CD1c-positive myeloid dendritic cell (primary cell): ENCODE measurements around the gene CCDC85C.

Experiments
- DNase-seq: peaks from one replicate; pipeline ENCODE4 v3.0.0-alpha.2; 2016; ENCODE audit errors: extremely low spot score

Gene CCDC85C

DNA sequence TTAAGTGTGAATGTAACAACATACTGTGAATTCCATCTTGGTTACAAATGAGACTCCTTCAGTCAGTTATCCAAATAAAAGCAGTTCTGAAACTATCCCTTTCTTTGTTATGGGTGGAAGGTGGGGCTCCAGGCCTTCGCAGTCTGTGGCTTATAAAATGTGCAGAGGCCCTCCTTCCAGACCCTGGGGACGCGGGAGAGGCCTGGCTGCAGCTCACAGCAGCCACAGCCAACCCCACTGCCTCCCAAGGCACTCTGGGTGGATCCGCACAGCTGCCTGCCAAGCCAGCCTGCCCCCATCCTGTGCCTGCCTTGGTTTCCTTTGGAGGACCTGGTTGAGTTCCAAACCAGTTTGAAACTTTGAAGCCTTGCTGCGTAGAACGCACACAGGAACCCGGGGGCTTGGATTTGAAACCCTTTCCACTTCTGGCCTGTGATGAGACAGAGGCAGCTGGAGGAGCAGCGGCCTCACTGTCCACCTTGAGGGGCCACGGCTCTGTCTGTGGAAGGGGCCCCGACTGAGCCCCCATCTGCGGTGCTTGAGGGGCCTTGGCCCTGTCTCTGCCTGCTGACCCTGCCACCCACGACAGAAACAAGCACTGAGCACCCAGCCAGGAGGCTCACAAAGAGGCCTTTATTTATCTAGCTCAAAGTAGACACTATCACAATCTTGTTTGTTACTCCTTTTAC lies 92.4 kb downstream of the CCDC85C start:
- DNase-seq, result no peak

DNA sequence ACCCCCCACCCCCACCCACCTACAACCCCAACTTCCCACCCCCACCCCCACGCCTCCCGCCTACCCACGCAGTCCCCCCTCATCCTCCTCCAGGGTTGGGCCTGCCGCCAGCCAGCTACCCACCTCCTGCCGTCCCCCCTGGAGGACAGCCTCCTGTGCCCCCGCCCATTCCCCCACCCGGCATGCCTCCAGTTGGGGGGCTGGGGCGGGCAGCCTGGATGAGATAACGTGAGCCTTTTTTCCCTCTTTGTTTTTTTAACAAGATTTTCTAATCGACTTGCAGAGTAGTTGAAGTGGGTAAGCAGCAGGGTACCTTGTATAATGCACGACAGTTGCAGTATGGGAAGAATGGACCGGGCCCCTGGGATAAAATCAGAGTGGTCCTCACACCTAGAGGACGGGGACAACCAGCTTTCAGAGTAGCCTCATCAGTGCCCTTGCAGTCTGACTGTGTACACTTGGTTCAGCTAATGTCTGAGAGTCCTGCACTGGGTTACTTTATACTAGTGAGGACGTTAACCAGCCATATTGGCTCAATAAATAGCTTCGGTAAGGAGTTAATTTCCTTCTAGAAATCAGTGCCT lies 93.4 kb downstream of the CCDC85C start:
- DNase-seq, result no peak

DNA sequence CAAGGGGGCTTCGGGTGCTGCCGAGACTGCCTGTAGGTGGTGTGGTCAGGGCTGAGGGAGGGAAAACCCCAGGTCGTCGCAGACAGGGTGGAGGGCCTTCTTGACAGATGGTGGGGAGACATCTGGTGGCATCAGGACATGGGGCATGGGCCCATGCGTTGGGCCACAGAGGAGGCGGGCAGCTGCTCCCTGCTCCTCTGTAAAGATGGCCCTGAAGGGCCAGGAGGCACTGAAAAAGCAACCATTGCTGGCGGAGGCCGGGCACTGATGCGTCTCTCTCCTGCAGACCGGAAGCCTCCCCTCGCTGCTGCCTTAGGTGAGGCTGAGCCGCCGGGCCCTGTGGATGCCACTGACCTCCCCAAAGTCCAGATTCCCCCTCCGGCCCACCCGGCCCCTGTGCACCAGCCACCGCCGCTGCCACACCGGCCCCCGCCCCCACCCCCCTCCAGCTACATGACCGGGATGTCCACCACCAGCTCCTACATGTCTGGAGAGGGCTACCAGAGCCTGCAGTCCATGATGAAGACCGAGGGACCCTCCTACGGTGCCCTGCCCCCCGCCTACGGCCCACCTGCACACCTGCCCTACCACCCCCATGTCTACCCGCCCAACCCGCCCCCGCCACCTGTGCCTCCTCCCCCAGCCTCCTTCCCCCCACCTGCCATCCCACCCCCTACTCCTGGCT lies 94.0 kb downstream of the CCDC85C start:
- DNase-seq, result no peak

DNA sequence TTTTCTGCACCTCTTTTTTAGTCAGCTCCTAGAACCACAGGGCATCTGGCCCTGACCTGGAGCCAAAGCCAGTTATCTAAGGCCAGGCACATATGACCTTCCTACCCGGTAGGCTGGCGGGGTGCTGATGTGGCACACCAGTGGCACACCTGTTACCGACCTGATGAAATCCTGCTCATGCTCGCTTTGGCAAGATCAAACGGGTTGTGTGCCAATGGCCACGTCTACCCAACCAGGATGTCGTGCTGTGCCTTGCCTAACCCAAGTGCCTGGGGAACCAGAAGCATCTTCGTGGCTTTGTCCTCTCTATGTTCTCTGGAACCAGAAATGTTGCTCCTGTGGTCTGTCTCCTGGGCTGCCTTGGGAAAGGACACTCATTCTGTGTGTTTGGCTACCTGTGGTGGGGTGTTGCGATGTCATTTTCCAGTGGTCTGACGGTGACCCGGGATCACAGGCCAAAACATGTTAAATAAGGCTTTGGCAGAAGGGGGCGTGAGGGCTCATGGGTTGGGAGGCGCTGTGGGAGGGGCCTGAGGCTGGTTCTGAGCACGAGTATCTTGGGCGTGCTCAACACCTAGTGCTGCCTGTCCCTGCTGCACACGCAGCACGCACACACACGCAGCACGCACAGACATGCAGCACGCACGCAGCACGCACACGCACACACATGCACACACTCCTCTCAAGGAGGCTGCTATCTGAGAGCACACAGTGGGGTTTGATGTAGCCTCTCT lies 94.9 kb downstream of the CCDC85C start:
- DNase-seq, result no peak

DNA sequence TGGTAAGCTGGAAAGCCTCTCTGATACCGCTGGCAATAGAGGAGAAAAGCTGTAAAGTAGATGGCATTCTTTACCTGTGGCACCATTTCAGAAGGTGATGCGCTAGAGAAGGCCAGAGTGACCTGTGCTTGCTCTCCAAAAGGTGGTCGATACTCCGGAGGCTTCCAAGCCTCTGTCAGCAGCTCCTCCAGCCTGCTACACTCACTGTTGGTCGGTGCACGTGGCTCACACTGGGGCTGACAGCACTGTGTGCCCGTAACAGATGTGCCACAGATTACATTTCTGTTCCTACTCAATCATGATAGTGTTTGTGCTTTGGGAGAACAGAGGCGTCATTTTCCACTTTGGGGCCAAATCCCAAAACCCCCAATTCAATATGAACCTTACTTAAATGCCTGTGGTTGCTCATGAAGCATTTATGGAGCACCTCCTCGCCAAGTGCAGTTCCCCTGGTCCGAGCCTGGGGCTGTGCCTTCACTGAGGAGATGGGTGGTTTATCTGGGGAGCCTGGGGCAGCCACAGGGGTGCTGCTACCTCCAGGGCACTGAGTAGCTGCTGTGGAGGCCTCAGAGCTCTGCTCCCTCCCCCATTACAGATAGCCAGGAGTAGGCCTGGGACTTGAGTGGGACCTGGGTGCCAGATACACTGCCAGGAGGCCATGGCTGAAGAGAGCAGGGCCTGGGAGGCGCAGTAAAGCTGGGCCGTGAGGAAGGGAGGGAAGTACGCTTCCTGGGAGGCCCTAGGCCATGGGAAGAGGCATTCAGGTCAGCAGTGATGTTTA lies 96.0 kb downstream of the CCDC85C start:
- no peak for DNase-seq

DNA sequence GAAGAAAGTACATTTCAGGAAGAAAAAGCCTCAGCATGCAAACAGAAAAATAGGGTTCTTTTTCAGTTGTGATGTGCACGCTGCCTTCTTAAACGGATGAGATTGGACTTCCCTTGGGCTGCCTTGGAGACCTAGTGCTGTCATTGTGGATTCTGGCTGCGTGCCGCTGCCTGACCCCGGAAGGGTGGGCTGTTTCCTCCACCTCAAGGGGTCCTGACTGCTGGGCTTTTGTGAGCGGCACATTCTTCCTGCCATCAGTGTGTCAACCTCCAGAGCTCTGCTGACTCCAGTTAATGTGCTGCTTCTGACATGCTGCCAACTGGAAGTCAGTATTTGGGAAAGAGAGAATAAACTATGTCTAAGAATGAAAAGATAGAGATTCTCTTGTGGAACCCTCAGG lies 97.7 kb downstream of the CCDC85C start:
- no peak for DNase-seq

DNA sequence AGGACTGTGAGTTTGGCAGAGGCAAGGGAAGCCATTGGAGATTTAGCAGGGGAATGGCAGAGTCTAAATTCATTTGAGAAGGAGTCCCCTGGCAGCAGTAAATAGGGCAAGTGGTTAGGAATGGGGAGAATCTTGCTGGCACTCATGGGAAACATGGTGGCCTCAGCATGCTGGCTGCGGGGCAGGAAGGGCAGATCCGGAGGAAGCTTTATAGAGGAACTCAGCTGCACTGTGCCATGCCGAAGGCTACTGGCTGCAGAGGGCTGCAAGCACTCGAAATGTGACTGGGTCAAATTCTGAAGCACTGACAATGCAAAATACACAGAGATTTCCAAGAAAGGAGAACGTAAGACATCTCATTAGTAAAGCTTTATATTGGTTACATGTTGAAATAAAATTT lies 98.9 kb downstream of the CCDC85C start:
- DNase-seq, result no peak

DNA sequence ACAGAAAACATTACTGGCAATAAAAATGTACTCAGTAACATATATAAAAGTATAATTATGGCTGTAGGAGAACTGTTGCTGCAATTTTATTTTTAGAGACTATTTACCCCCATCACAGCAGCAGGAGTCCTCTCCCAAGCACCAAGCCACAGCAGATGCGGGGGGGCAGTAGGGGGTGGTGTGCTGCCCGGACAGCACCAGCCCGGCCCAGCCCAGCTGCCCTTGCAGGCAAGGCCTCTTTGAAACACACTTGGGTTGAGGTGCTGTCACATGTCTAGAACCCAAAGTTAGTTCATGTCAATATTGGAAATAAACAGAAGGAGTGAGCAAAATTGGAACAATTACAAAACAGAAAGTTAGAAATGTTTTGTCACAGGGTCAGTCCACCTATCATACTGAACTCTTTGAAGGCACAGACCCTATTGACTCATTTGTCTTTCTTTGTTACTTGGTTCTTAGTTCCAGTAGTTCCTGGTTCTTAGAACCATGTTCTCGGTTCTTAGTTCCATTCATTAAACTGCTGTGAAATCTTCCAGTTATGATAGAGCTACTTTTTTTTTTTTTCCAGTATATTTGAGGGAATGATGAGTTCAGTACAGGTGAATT lies 100.1 kb downstream of the CCDC85C start:
- DNase-seq, result no peak

DNA sequence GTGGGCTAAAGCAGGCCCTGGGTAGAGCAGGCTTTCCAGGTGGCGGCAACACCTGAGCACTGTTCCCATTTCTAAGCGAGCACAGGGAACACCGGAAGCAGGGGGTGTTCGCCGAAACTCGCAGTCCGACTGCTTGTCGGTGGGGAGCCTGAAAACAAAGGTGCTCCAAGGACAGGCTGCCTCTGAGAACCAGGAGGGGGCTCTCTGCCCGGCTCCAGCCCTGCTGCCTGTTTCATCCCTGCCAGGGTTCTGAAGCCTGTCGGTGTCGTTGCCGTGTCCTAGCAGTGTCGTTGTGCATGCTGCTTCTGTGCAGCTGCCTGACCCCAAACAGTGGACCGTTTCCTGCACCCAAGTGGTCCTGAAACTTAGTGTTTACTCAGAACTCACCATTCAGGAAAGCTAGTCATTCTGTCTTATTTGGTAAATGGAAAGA lies 101.0 kb downstream of the CCDC85C start:
- DNase-seq, result no peak

DNA sequence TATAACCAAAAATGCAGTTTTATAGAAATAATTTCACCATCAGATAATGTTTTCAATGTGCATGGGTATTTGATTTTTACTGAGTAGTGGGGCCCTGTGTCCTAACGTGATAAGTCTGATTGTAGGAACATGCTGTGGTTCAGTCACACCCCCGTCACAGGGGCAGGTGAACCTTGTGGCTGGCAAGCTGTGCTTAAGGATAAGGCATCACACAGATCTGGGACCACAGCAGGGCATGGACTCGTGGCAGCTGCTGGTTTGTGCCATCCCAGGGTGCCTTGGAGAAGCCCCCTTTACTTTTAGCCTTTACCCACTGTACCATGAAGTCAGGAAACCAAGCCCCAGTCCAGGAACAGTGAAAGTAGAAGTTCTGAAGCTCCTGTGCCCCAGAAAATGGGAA lies 106.1 kb downstream of the CCDC85C start:
- no peak for DNase-seq

DNA sequence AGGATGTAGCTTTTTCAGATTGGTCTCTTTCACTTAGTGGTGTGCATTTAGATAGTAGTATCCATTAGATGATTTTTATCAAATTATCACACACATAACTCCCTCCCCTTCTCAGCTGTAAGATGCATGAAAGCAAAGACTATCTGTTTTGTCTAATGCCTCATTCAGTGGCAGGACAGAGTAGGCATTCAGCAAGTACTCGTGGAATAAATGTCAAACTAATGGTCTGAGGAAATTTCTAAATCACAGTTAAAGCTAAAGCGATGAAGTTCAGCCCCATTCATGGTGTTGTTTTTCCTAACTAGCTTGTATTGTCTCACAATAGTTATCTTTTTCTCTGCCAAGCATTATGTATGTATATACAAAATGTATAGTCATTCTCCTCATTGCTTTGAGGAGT lies 106.7 kb downstream of the CCDC85C start:
- DNase-seq, result no peak

DNA sequence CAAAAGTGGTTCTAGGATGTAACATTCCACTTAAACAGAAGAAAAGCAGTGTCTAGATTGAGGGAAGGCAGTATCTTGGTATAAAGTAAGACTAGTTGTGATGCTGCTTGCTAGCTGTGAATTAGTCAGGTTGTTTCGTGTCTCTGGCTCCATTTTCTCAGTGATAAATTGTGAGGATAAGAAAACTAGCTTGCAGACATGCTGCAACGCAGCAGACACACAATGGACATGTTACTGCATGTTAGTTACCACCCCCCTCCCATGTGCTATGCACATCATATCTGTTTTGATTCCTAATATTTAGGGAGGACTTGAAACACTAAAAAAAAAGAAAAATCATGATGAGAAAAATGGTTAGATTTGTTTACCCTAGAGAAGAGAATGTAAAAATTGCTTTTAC lies 119.9 kb downstream of the CCDC85C start:
- no peak for DNase-seq

DNA sequence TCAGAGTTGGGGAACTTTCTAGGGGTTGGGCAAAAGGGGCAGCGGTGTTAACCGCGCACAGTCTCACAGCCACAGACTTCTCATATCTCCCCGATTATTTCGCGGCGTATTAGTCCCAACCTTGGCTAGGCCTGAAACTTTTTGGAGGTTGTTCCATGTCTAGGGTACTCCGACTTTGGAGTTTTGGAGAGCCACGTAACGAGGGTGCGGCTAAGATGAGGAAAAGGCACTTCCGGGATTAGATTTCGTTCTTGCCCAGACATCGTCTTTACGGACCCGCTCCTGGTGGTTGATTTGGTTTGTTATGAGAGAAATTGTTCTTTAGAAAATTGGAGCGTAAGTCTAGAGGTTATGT lies 122.3 kb downstream of the CCDC85C start:
- DNase-seq, result peak; percentile 57

DNA sequence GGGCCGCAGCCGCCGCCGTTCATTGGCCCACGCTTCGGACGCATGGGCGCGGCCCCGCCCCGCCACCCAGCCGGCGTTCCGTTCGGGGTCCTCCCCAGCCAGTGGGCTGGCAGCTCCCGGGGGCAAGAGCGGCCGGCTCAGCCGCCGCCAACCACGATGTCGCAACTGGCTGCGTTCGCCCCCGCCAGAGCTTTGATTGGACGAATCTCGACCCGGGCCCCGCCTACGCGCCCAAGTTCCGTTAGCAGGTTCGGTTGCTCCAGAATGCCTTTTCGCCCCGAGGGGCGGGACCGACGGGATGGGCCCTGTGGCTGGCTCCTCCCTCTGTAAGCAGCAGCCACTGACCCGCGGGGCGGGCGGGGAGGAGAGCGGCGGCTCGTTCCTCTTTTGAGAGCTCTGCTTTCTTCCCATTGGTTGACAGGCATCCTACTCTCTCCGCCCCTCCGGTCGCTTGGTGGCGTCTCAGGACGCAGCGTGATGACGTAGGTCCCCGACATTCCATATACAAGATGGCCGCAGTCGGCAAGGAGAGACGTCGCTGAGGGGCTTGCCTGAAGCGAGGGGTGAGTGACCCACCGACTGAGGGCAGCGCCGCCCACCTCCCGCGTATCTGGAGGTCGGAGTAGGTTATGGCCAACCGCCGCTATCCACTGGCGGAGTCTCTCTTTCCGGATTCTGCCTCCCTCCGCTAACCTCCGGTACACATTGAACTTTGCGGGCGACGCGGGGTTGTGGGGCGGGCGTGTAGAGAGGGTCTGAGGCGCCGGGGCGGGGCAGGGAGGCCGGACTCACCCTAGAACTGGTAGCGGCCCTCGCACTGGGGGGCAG lies 122.9 kb downstream of the CCDC85C start, which contains the start of gene CCNK:
TSS of gene CCNK (plus strand) at position 493 of the 828 bp plus-strand sequence. CDS start 11,269 bp downstream, outside the sequence.
- peak; percentile 100 for DNase-seq

DNA sequence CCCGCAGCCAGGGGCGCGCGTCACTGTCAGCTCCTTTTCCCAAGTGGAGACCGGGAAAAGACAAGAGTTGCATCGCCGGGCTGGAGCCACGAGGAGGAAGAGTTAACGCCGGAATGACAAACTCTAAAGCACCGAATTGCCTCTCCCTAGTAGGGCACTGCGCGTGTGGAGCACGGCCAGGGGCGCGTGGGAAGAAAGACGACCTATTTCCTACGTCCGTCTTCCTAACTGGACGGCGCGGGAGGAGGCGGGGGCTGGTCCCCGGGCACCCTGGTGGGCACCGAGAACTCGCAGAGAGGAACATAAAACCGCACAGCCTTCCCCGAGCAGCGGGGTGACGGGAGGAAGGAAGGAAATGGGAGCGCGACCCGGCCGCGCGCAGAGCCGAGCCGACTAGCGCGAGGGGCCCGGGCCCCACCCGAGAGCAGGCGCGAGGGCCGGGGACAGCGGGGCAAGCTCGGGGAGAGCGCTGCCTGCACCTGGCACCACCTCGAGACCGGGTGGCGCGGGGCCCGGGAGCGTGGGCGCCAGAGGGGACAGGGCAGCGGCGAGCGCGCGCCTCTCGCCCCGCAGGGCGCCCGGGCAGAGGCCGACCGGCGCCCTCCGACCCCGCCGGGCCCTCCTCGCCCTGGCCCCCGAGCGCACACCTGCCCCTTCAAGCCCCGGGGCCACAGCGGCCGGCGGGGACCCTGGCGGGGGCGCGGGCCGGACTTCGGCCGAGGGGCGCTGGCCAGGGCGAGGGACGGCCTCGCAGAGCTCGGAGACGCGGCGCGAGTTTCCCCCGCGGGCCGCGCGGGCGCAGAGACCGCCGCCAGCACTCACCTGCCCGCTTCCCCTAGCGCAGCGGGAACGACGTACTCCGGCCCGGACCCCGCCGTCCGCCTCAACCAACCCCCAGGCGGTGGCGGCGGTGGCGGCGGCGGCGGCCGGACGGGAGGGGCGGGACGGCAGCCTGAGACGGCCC lies 123.8 kb downstream of the CCDC85C start, which contains the start of gene SETD3:
TSS of gene SETD3 (minus strand) at position 954 of the 964 bp plus-strand sequence. CDS start 15,054 bp downstream, outside the sequence.
- DNase-seq, result peak; percentile 95

DNA sequence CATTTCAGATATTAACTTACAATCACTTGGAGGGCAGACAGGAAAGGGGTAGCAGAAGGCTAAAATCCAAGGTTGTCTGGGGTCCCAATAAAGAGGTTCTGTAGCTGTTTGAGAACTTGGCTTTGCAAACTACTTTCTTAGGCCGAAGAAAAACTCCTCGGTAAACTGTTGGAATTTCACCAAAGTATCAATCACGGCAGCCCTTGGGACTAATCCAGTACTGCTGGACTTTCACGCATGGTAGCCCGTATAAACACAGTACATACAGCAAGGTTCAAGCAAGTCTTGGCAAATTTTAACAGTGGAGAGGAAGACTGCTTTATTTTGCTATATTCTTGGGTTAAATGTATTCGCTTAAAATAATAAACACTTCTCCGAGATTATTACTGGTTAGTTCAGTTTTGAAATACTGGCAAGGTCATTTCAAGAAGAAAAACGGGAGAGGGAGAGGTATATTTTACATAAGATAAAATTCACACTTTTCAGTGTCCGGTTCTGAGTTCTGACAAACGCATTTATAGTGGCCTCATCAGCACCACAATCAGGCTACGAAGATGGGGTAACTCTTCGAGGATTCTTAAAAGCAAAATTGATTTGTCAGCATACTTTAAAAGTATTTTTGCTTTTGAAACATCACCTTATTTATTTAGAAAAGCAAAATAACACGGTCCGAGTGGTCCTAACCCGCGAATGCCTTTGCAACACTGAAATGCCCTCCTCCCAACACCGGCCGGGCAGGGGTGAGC lies 124.7 kb downstream of the CCDC85C start:
- no peak for DNase-seq

DNA sequence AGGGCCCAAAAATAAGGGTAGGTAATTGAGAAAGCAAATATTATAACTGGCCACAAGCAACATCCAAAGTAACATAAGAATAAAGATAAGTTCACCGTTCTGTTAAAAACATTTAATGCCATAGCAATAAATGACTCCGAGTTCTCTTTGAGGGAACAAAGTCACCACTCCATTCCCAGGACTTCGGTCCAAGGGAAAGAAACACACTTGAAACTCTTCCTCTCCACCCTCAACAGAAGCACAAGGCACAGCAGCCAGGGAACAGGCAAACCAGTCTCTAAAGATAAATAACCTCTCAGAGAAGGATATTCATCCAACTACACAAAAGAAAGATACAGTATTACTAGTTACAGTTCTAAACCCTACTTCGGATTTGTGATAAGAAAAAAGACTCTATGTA lies 125.9 kb downstream of the CCDC85C start:
- DNase-seq, result no peak

DNA sequence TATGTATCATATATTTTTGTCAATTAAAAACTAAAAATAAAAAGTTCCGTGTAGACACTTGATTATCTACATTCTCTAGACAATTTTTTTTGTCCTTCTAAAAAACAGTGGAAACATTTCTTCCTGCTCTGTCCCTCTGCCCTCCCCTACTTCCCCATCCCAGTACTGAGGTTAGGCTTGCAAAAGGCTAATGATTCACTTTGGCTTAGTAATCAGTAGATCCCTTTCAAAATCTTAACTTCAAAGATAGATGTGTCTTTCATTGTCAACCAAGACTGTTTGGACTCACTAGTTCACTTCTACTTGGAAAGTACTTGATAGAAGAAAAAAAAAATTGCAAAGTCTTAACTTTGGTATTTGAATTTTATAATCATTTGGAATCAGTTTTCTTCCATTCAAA lies 127.1 kb downstream of the CCDC85C start:
- DNase-seq, result peak; percentile 72
